Activated CD4-positive, alpha-beta T cell treated with anti-CD3 and anti-CD28 coated beads for 24 hours (primary cell): ENCODE results near the gene MED26.

ENCODE experiments used
- DNase-seq, 2 donors: peaks; one replicate each; pipeline ENCODE4 v3.0.0-alpha.2; 2020; ENCODE audit warnings: low read depth in 2 of 2

Gene MED26

GRCh38 chr19:16588824-16589577, 39.0 kb downstream of the MED26 start:
- DNase-seq: no peak

GRCh38 chr19:16587833-16588823, 39.9 kb downstream of the MED26 start:
- DNase-seq: no peak

GRCh38 chr19:16586991-16587832, 40.8 kb downstream of the MED26 start:
- no peak for DNase-seq

- no peak for DNase-seq
Measured at GRCh38 chr19:16586477-16586871, 41.5 kb downstream of the MED26 start.

- no peak for DNase-seq
Measured at GRCh38 chr19:16585808-16586476, 42.1 kb downstream of the MED26 start.

GRCh38 chr19:16585094-16585801, 42.8 kb downstream of the MED26 start:
- DNase-seq: no peak

- peak; percentile 76 to 80 for DNase-seq
Measured at GRCh38 chr19:16584248-16585093, 43.5 kb downstream of the MED26 start.

GRCh38 chr19:16582486-16583261, 45.3 kb downstream of the MED26 start:
- DNase-seq: no peak

- no peak for DNase-seq
Measured at GRCh38 chr19:16581971-16582343, 46.0 kb downstream of the MED26 start.

GRCh38 chr19:16581145-16581970, 46.6 kb downstream of the MED26 start:
- no peak for DNase-seq

GRCh38 chr19:16579381-16579780, 48.6 kb downstream of the MED26 start:
- no peak for DNase-seq

- DNase-seq: no peak
Measured at GRCh38 chr19:16577531-16577985, 50.4 kb downstream of the MED26 start.

- no peak for DNase-seq
Measured at GRCh38 chr19:16576690-16577530, 51.1 kb downstream of the MED26 start.

GRCh38 chr19:16575861-16576689, 51.9 kb downstream of the MED26 start:
- DNase-seq: no peak

- no peak for DNase-seq
Measured at GRCh38 chr19:16575282-16575681, 52.7 kb downstream of the MED26 start.

- no peak for DNase-seq
Measured at GRCh38 chr19:16573925-16574324, 54.1 kb downstream of the MED26 start.
